Colonic mucosa (tissue), 4 donors: ENCODE measurements around the gene RASGRP1. TPM values are rescaled to one million over a fixed set of nuclear protein-coding genes. Genes with fewer than 3 reads are reported as not detected.

Experiments used
- DNase-seq: peaks from one replicate; pipeline ENCODE4 v3.0.0-alpha.2; 2020
- H3K27ac ChIP-seq: fragments of 200-600 bp; one replicate; pipeline ENCODE4 v1.8.0; 2021
- H3K27me3 ChIP-seq: fragments of 200-600 bp; one replicate; pipeline ENCODE4 v1.8.0; 2021
- H3K36me3 ChIP-seq: fragments of 200-600 bp; one replicate; pipeline ENCODE4 v1.8.0; 2021
- H3K4me1 ChIP-seq: fragments of 200-600 bp; one replicate; pipeline ENCODE4 v1.8.0; 2021; ENCODE audit warnings: mild to moderate bottlenecking
- H3K4me3 ChIP-seq: fragments of 200-600 bp; one replicate; pipeline ENCODE4 v1.8.0; 2021
- H3K9ac ChIP-seq, 2 donors: one replicate each; pipeline ENCODE4 v1.7.0; 2013; ENCODE audit warnings: control low read depth in 2 of 2, low read depth in 2 of 2, low read length in 2 of 2
- H3K9me3 ChIP-seq: fragments of 200-600 bp; one replicate; pipeline ENCODE4 v1.8.0; 2021
- CTCF ChIP-seq: fragments of 200-600 bp; IDR thresholded peaks from one replicate; pipeline ENCODE4 v1.8.0; 2022; ENCODE audit warnings: antibody characterized with exemption, mild to moderate bottlenecking
- intact Hi-C: fragments of 100-400 bp; cut with DNase I; formaldehyde crosslinking; loops from one replicate; pipeline ENCODE4 v1.14.1; 2022
- total RNA-seq, 2 donors: library from RNA; stranded (reverse); fragmentation: NEBNext Ultra II Directional in 1 of 2; extraction: Animal tissue kit (Norgen Biotek cat#: 25700) in 1 of 2; gene quantifications; one replicate each; pipeline ENCODE4 v1.2.1, GENCODE V29; 2021
- donor health status: healthy.
- donor health status: DM: no; HTN: no; CAD: no.
- donor health status: DM: no; HTN: no; CAD: no.

Gene RASGRP1
- total RNA-seq, 2 donors from 2014 or later = 0.96 to 1.5 TPM

- no peak for DNase-seq
- H3K4me1 ChIP-seq = no peaks in the 10 kb centered on the region
- no peak for TF ChIP-seq CTCF
- H3K27me3 ChIP-seq = no peaks in the 10 kb centered on the region
- no peaks in the 10 kb centered on the region for H3K9me3 ChIP-seq
- no peaks in the 10 kb centered on the region for H3K36me3 ChIP-seq
- no peak overlapping the region for H3K9ac ChIP-seq
- no peak overlapping the region for H3K4me3 ChIP-seq
- H3K27ac ChIP-seq = no peak overlapping the region
- intact Hi-C loops = no loop called here
These were observed 31.9 kb downstream of the RASGRP1 start for GRCh38 chr15:38532728-38533127.

- H3K4me1 ChIP-seq = no peaks in the 10 kb centered on the region
- intact Hi-C loops = no loop called here
- no peak overlapping the region for H3K4me3 ChIP-seq
- no peak overlapping the region for H3K9ac ChIP-seq
- no peaks in the 10 kb centered on the region for H3K27me3 ChIP-seq
- no peaks in the 10 kb centered on the region for H3K36me3 ChIP-seq
- no peak overlapping the region for H3K27ac ChIP-seq
- TF ChIP-seq CTCF = no peak
- no peaks in the 10 kb centered on the region for H3K9me3 ChIP-seq
- DNase-seq = no peak
These were observed 33.1 kb downstream of the RASGRP1 start for GRCh38 chr15:38531509-38531908.

GRCh38 chr15:38530113-38530512 is 34.5 kb downstream of the RASGRP1 start:
- Histone ChIP-seq H3K4me3 (no peak overlapping the region), H3K27ac (no peak overlapping the region), H3K4me1 (no peaks in the 10 kb centered on the region), H3K9me3 (no peaks in the 10 kb centered on the region), H3K9ac (no peak overlapping the region), H3K36me3 (no peaks in the 10 kb centered on the region), H3K27me3 (no peaks in the 10 kb centered on the region)
- intact Hi-C loops = no loop called here
- no peak for TF ChIP-seq CTCF
- no peak for DNase-seq

- Histone ChIP-seq H3K36me3 (no peaks in the 10 kb centered on the region), H3K9me3 (no peaks in the 10 kb centered on the region), H3K4me1 (no peaks in the 10 kb centered on the region), H3K4me3 (no peak overlapping the region), H3K27me3 (no peaks in the 10 kb centered on the region), H3K9ac (no peak overlapping the region), H3K27ac (no peak overlapping the region)
- no peak for DNase-seq
- intact Hi-C loops = no loop called here
- no peak for TF ChIP-seq CTCF
These were observed 36.3 kb downstream of the RASGRP1 start for GRCh38 chr15:38528294-38528693.

GRCh38 chr15:38526158-38526557 is 38.5 kb downstream of the RASGRP1 start:
- no peak for TF ChIP-seq CTCF
- Histone ChIP-seq H3K4me3 (no peak overlapping the region), H3K36me3 (no peaks in the 10 kb centered on the region), H3K27ac (no peak overlapping the region), H3K27me3 (no peaks in the 10 kb centered on the region), H3K9me3 (no peaks in the 10 kb centered on the region), H3K4me1 (no peaks in the 10 kb centered on the region), H3K9ac (no peak overlapping the region)
- intact Hi-C loops = no loop called here
- DNase-seq = no peak

- intact Hi-C loops = no loop called here
- Histone ChIP-seq H3K27me3 (no peaks in the 10 kb centered on the region), H3K9me3 (no peaks in the 10 kb centered on the region), H3K27ac (no peak overlapping the region), H3K9ac (no peak overlapping the region), H3K4me3 (no peak overlapping the region), H3K4me1 (no peaks in the 10 kb centered on the region), H3K36me3 (no peaks in the 10 kb centered on the region)
- TF ChIP-seq CTCF = no peak
- DNase-seq = no peak
These were observed 39.1 kb downstream of the RASGRP1 start for GRCh38 chr15:38525489-38525888.
